NCI-H1105 (cell line): ENCODE results near the gene COX11.
A peak's percentile ranks its signal among the peaks of the same experiment; 100 is the strongest.

Experiments used
- DNase-seq: peaks from one replicate; lab custom pipeline; 2025; lab: John Stamatoyannopoulos, UW

The COX11 gene, protein sequence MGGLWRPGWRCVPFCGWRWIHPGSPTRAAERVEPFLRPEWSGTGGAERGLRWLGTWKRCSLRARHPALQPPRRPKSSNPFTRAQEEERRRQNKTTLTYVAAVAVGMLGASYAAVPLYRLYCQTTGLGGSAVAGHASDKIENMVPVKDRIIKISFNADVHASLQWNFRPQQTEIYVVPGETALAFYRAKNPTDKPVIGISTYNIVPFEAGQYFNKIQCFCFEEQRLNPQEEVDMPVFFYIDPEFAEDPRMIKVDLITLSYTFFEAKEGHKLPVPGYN

DNA sequence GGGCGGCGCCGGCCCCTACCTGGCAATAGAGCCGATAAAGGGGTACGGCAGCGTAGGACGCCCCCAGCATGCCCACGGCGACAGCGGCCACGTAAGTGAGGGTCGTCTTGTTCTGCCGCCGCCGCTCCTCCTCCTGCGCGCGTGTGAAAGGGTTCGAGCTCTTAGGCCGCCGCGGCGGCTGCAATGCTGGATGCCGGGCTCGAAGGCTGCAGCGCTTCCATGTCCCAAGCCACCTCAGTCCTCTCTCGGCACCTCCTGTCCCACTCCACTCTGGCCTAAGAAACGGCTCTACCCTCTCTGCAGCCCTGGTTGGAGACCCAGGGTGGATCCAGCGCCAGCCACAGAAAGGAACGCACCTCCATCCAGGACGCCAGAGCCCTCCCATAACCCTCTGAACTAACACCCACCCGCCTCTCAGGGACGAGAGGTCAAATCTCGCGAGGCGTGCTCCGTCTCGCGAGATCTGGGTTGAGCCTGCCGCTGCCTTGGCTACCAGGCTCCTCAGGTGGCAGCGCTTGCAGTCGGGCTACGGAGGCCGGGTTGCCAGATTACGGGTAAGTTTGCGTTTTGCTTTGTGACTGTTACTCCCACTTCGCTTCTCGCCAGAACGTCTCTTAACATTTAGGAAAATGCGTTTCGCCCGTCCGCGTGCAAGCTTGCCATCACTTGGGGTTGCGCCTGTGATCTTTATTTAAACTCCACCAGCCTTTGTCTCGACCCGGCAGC, at the start of gene COX11, which contains the start of gene STXBP4:
COX11 (minus strand) TSS at position 393 of the 726 bp plus-strand sequence; CDS start at position 385, 8 bp downstream.
STXBP4 (plus strand) TSS at position 504 of the 726 bp plus-strand sequence. CDS start 17,455 bp downstream, outside the sequence.
- peak; percentile 89 for DNase-seq

DNA sequence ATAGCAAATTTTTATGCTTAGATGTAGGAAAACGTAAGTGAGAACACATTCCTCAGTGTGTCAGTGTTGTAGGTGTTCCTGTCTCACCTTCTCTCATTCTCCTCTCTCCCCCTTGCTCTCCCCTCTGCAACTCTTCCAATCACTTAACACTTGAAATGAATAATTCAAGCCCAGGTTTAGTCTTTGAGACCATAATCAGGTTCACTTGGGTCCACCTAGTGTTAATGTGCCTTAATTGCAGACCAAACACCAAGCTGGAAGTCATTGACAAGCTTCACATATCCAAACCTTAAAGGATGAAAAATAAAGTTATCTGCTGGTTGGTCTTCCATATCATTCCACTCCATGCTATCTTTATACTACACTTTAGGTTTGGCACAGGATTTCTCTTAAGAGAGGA, 37.1 kb upstream of the COX11 start:
- no peak for DNase-seq

DNA sequence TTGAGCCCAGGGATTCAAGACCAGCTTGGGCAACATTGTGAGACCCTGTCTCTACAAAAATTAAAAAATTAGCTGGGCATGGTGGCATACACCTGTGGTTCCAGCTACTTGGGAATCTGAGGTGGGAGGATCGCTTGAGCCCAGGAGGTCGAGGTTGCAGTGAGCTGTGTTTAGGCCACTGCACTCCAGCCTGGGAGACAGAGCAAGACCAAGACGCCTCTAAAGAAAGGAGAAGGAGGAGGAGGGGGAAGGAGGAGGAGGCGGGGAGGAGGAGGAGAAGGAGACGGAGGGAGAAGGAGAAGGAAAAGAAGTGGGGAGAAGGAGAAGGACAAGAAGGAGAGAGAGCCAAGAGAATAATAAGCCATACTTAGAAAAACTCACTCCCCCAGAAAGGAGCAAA, 36.0 kb upstream of the COX11 start:
- DNase-seq, result no peak

DNA sequence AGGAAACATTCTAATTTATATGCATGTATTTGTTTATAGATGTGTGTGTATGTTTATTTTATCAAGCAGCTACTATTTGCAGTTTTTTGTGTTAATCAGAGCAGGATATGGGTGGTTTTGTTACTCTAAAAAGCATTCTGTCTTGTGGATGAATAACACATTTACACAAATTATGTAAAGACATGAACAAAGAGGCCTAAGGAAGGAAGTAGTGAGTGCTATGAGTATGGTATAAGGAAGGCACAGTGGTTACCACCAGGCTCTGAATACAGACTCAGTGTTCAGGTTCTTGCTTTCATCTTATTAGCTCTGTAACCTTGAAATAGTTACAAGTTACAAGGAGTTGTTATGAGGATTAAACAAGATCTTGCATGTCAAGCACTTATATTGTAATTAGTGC, 34.0 kb upstream of the COX11 start:
- DNase-seq, result no peak

DNA sequence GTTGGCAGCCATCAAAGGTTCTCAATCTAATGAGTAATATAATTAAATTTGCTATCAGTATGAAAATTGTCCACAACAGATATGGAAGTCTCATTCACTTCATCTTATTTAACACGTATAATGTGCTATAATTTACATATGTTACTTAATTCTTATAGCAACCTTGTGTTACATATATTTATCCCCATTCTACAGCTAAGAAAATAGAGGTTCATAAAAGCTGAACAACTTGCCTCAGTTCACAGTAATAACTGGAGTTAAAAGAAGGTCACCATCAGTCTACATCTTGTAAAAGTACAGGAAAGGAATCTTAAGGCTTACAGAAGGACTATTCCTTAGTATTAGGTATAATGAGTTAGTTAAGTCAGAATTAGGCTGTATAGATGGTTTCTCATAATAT, 28.0 kb upstream of the COX11 start:
- DNase-seq, result no peak

DNA sequence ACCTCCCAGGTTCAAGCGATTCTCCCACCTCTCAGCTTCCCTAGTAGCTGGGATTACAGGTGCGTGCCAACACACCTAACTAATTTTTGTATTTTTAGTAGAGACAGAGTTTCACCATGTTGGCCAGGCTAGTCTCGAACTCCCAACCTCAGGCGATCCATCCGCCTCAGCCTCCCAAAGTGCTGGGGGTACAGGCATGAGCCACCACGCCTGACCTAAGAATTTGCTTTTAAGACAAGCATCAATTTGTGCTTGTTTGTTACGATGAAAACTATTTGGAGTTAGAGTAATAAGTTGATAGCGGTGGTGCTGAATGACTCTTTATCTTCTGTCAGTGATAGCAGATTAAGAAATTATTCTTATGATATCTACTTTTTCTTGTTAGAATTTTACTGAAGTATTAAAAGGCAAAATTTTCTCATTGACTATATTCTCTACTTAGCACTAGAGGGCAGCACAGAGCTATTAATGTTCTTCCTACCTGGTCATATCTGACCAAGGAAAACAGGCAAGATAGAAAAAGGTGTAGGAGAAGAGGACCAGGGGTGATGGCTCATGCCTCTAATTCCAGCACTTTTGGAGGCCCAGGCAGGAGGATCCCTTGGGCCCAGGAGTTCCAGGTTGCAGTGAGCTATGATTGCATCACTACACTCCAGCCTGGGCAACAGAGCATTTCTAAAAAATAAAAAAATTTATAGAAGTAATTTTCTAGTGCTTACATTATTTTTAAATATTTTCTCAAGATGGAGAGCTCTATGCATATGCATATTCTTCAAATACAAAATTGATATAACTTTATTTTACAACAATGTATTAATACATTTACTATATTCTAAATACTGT, 24.6 kb upstream of the COX11 start:
- peak; percentile 16 for DNase-seq

DNA sequence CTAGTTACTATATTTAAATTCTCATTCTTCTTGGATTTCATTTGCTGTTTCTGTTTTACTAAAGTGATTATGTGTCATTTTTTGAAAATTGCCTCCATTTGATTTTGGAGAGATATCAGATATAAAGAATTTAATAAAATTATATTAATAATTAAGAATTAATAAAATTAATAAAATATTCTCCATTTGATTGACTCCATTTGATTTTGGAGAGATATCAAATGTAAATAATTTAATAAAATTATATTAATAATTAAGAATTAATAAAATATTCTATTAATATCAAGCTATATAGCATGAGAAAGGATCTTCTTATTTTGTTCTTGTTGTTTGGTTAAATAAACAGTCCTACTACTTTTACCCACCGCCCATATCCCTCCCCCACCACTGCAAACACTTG, 23.1 kb upstream of the COX11 start:
- no peak for DNase-seq

DNA sequence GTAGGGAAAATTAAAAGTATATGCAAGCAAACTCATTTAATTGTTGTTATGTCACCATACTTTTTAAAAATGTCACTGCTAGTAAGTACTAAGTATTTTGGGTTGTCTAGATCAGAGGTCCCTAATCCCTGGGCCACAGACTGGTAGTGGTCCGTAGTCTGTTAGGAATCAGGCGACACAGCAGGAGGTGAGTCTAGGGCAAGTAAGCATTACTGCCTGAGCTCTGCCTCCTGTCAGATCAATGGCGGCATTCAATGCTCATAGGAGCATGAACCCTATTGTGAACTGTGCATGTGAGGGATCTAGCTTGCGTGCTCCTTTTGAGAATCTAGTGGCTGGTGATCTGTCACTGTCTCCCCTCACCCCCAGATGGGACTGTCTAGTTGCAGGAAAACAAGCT, 21.7 kb upstream of the COX11 start:
- no peak for DNase-seq

DNA sequence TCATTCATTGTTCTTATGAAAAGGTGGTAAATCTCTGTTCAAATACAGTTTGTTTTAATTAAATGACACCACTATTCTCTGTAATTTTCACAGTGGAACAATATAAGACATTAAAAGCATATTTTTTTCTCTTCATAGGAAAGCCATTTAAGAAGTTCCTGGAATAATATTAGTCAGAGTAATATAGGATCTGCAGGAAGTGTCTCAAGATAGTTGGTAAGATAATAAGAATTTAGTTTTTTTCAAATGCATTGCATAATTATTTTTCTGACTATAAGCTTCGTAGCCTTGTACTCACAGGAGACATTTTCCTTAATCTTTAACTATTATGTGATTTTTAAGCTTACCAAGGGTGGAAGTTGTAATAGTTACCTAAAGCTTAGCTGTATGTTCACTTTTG, 17.0 kb upstream of the COX11 start:
- no peak for DNase-seq

DNA sequence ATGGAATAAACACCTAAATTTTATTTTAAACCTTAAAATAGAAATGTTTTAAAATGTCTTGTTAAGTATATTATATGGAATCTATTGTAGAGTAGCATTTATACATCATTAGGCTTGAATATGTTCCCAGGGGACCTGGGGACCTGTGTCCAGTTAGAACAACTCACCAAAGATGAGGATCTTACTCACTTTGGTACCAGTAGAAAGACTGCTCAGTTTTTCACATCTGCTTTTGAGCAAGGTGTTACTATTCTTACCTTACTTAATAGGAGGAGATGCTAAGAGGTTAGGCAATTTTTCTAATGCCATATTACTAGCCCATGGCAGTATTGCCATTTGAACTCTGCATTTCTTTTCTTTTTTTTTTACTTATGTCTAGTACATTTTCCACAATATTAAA, 14.8 kb upstream of the COX11 start:
- no peak for DNase-seq

DNA sequence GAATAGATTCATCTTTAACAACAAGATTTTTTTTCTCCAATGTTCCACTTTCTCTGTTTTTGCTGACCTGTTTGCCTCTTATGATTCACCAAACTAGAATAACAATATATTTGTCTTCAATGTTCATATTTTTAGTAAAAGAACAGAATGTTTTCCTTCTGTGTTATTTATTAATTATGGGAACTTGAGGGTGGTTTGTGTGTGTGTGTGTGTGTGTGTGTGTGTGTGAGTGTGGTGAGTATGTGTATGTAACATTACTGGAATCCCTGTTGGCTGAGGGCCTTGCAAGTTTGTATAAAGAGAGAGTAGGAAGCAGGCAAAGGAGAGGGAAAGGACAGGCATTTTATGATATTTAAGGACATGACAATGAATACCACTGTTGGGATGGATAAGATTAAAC, 13.9 kb upstream of the COX11 start:
- DNase-seq, result no peak

DNA sequence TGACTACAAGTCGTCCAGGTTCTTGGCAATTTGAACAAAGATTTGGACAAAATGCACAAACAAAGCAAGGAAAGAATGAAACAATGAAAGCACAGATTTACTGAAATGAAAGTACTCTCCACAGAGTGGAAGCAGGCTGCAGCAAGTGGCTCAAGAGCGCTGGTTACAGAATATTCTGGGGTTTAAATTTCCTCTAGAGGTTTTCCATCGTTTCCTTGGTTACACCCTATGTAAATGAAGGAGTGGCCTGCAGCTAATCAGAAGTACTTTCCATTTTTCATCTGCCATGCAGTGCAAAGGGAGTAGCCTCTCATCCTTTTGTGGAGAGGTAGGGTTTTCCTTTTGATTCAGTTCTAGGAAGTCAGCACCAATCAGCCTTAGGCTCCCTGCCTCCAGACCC, 11.9 kb upstream of the COX11 start:
- DNase-seq, result no peak

DNA sequence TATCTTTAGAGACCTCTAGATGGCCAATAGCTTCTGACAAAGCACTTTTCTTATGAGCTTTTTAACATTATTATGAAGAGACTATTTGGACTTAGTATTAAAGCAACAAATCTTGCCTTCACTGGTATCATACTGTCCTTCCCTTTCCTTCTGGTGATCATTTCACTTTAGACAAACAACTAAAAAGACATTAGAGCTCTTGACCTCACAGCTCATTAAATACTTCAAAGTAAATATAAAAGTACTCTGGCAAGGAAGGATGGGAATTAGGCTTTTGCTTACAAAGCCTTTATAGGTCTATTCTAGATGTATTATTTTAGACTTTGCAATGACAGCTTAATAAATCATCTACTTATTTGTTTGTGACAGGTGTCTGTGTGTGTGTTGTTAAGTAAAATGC, 11.2 kb upstream of the COX11 start:
- no peak for DNase-seq

DNA sequence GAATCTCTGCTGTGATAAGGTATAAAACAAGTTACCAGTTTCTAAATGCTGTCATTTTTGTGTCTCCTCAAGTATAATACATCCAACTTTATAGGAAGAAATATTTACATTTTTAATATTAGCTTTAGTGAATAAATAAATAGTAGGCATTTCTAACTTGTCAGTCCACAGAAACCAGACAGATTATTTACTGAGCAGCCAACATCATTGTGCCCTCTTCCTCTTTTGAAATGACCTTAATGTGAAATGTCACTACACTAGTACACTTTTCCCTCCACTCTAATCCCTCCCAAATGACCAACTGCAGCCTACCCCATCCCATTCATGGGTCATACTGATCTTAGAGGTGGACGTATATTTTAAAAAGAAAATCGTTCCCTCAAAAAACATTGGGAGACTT, 9.3 kb upstream of the COX11 start:
- no peak for DNase-seq

DNA sequence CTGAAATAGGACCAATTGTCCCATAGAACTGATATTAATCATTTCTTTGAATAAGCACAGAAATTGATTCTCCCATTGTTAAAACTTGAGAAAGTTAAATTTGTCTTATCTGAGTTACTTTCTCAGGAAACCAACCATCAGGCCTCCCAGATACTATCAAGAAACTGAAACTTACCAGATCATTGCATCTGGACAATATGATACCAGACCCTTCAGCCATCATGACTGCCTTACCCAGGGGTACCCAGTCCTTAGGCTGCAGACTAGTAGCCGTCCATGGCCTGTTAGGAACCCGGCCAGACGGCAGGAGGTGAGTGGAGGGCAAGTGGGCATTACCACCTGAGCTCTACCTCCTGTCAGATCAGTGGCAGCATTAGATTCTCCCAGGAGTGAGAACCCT, 7.9 kb upstream of the COX11 start:
- no peak for DNase-seq

DNA sequence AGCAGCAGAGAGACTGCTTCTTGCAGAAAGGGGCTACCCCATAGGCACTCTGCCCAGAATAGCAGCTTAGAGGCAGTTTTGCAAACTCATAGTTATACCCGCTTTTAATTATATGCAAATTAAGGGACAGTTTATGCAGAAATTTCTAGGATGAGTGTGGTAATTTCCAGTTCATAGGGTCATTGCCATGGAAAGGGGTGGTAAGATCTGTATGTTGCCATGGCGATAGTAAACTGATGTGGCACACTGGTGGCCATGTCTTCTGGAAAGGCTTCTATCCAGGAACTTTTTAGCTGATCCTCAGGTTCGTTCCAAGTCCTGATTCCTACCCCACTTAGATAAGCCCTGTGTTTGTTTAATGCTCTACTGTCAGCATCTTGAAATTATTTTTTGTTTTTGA, 6.3 kb upstream of the COX11 start:
- no peak for DNase-seq

DNA sequence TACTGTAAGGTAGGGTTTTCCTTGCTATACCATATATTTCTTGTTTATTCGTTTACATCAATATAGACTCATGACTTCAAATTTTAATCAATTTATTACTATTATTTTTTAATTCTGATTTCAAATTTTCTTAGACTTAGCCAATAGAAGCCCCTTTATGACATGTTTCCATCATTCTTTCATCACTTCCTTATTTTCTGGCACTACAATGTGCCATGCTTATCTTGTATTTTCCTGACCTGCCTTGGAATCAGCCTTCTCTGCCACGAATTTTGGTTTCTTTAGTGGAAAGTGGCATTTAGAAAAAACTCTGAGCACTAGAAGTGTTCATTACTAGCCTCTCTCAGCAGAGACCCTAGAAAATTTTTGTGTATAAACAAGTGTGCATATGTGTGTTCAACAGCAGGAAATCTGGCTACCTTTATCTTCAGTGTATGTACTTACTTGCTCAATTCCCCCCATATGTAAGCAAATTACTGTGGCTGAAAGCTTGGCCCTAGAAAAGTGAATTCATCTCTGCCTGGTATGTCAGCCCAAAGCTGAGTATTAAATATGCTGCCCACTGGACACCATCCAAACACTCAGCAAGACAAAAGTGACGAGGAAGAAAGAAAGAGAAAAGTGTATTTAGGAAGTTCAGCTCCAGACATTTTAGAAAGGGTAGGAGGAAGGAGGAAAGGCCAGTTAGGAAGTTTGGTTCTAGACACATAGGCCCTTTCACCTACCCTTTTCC, 4.1 kb upstream of the COX11 start:
- no peak for DNase-seq

DNA sequence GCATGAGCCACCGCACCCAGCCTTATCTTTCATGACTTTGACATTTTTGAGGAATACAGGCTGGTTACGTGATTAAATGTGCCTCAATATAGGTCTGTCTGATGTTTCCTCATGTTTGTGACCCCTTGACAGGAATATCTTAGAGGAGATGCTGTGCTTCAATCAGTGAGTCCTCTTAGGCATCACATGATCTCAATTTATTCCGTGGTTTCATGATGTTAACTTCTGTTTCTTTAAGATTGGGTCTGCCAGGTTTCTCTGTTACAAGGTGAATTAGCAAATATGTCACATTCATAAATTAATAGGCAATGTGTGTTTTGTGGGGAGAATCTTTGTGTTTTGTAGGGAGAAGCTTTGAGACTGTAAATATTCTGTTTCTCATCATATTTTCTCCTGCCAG, 3.4 kb upstream of the COX11 start:
- no peak for DNase-seq

DNA sequence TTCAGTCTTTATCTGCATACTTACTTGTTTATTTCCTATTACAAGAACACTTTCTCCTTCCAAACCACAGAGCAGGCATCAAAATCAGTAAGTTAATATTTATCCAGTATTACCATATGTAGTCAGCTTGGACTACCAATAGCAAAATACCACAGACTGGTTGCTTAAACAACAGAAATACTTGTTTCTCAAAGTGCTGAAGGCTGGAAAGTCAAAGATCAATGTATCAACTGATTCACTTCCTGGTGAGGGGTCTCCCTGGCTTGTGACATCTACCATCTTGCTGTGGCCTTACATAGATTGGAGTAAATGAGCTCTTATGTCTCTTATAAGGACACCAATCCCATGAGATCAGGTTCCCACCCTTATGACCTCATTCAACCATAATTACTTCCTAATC, 2.7 kb upstream of the COX11 start:
- DNase-seq, result no peak

DNA sequence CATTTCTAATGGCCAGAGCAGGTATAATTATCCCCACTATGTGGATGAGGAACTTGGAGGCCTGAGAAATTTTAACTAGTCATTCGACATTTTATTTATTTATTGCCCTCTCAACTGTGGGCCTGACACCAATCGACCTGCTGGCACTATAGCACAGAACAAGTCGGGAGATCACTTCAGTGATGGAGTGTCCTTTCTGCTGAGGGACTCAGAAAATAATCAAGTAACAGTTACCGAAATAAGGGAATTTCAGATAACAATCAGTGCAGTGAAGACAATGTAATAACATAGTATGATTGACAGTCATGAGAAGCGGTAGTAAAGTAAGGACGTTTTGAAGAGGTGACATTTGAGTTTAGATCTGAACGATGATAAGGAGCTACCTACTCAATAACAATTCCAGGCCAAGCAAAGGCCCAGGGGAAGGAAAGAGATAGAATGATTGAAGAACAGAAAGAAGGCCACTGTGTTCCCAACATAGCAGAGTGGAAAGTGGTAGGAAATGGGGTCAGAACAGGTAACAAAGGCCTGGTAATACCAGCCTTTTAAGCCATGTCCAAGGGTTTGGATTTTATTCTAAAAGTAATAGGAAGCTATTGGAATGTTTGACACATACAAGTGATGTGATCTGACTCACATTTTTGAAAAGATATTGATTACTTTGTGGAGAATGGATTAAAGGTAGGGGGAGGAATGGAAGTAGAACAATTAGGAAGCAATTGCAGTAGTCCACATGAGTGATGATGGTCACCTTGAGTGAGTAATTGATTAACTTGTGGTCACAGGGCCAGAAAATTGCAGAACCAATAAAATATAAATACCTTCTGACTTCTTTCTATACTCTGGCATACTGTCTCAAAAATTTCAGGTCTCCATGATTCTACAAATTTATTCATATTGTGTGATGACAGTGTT, 1.5 kb upstream of the COX11 start:
- no peak for DNase-seq

DNA sequence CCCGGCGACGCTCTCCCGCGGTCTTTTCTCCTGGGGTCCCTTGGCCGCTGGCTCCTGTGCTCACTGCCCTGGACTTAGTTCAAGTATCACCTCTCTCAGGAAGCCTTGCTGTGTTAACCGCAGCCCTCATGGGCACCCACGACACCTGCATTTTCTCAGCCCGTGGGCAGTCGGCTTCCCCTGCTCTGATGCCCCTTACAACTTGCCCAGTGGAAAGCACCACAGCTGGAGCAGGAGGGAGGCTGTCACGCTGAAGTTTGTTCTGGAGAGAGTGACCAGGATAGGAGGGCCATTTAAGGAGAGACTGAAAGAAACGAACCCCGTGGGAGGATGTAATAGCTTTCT, 506 bp upstream of the COX11 start:
- DNase-seq, result no peak
